ENCODE data around the gene SLF2. TPM values are rescaled to one million over a fixed set of nuclear protein-coding genes. Genes with fewer than 3 reads are reported as not detected.

Gene SLF2
- total RNA-seq, 3 donors from 2014 or later (not counting 1 experiment from before 2014, with no cell fraction given) = 24.2 to 35.4 (median 30.9) TPM

- H3K27ac ChIP-seq (ENCODE audit: low read length) = no peak overlapping the region
- intact Hi-C loops (cut with micrococcal nuclease) = no loop called here
- no peaks in the 10 kb centered on the region for H3K4me1 ChIP-seq (ENCODE audit: control insufficient read depth, insufficient read depth, low read length)
- 18% methylated on average over 21 of the region's 21 CpGs for WGBS (ENCODE audit: insufficient coverage)
- no peak for DNase-seq
- Mint-ChIP-seq H3K4me3 (no peak overlapping the region), H3K36me3 (no peaks in the 10 kb centered on the region), H3K9me3 (no peaks in the 10 kb centered on the region), H3K27ac (no peak overlapping the region), H3K4me1 (peaks cover 0 to 5% of the 10 kb centered on the region in 2 donors), H3K27me3 (ENCODE audit: low read depth in 2 of 2) (peaks cover 24 to 26% of the 10 kb centered on the region in 2 donors)
- no peaks in the 10 kb centered on the region for H3K36me3 ChIP-seq (ENCODE audit: control insufficient read depth, insufficient read depth, low read length)
- TF ChIP-seq CTCF (IDR thresholded peaks at IDR 0.05) = no peak
- peaks cover 2% of the 10 kb centered on the region for H3K27me3 ChIP-seq (ENCODE audit: control insufficient read depth, insufficient read depth, low read length)
- no peak overlapping the region for H3K4me3 ChIP-seq (ENCODE audit: low read length)
- ATAC-seq = no peak
- H3K9me3 ChIP-seq (ENCODE audit: control insufficient read depth, insufficient read depth, low read length) = no peaks in the 10 kb centered on the region
Measured at GRCh38 chr10:100866575-100867098, 46.1 kb upstream of the SLF2 start.

- Mint-ChIP-seq H3K36me3 (no peaks in the 10 kb centered on the region), H3K4me3 (no peak overlapping the region), H3K27me3 (ENCODE audit: low read depth in 2 of 2) (peaks cover 21 to 24% of the 10 kb centered on the region in 2 donors), H3K4me1 (peaks cover 0 to 5% of the 10 kb centered on the region in 2 donors), H3K9me3 (no peaks in the 10 kb centered on the region), H3K27ac (no peak overlapping the region)
- TF ChIP-seq CTCF (IDR thresholded peaks at IDR 0.05) = no peak
- Histone ChIP-seq H3K36me3 (ENCODE audit: control insufficient read depth, insufficient read depth, low read length) (no peaks in the 10 kb centered on the region), H3K27me3 (ENCODE audit: control insufficient read depth, insufficient read depth, low read length) (peaks cover 2% of the 10 kb centered on the region), H3K4me3 (ENCODE audit: low read length) (no peak overlapping the region), H3K9me3 (ENCODE audit: control insufficient read depth, insufficient read depth, low read length) (no peaks in the 10 kb centered on the region), H3K4me1 (ENCODE audit: control insufficient read depth, insufficient read depth, low read length) (no peaks in the 10 kb centered on the region), H3K27ac (ENCODE audit: low read length) (no peak overlapping the region)
- WGBS (ENCODE audit: insufficient coverage) = 73% methylated on average over 8 of the region's 8 CpGs
- no peak for ATAC-seq
- intact Hi-C loops (cut with micrococcal nuclease) = no loop called here
- DNase-seq = no peak
Measured at GRCh38 chr10:100867261-100867963, 45.4 kb upstream of the SLF2 start.

- no peaks in the 10 kb centered on the region for H3K36me3 ChIP-seq (ENCODE audit: control insufficient read depth, insufficient read depth, low read length)
- no peak for ATAC-seq
- Mint-ChIP-seq H3K4me1 (peaks cover 0 to 5% of the 10 kb centered on the region in 2 donors), H3K4me3 (no peak overlapping the region), H3K27ac (no peak overlapping the region), H3K9me3 (no peaks in the 10 kb centered on the region), H3K27me3 (ENCODE audit: low read depth in 2 of 2) (peaks cover 16 to 18% of the 10 kb centered on the region in 2 donors), H3K36me3 (no peaks in the 10 kb centered on the region)
- no peak overlapping the region for H3K27ac ChIP-seq (ENCODE audit: low read length)
- 78% methylated on average over 3 of the region's 3 CpGs for WGBS (ENCODE audit: insufficient coverage)
- no peaks in the 10 kb centered on the region for H3K4me1 ChIP-seq (ENCODE audit: control insufficient read depth, insufficient read depth, low read length)
- peaks cover 2% of the 10 kb centered on the region for H3K27me3 ChIP-seq (ENCODE audit: control insufficient read depth, insufficient read depth, low read length)
- no peak for DNase-seq
- intact Hi-C loops (cut with micrococcal nuclease) = no loop called here
- no peaks in the 10 kb centered on the region for H3K9me3 ChIP-seq (ENCODE audit: control insufficient read depth, insufficient read depth, low read length)
- TF ChIP-seq CTCF (IDR thresholded peaks at IDR 0.05) = no peak
- no peak overlapping the region for H3K4me3 ChIP-seq (ENCODE audit: low read length)
Measured at GRCh38 chr10:100868382-100868781, 44.4 kb upstream of the SLF2 start.
